Left renal cortex interstitium (tissue), 4 donors: ENCODE data around the gene DMWD. TPM values are rescaled to one million over a fixed set of nuclear protein-coding genes. Genes with fewer than 3 reads are reported as not detected.
"Not testable (repeated sequence)": the region's sequence is repeated elsewhere in the genome, so short reads cannot be mapped to it uniquely, and the experiment has no call there.

Source experiments
- DNase-seq, 4 donors: peaks; one replicate each; pipeline ENCODE4 v3.0.0-alpha.2; 2013; ENCODE audit warnings: low read depth in 4 of 4, low spot score in 2 of 4, missing footprints in 1 of 4
- polyA plus RNA-seq, 4 donors: library from polyadenylated mRNA; unstranded; fragments of 120-200 nt; gene quantifications; one replicate each; pipeline ENCODE4 v1.2.1, GENCODE V29; 2013; ENCODE audit not compliant: insufficient read length in 4 of 4

The DMWD gene
- polyA plus RNA-seq, 4 donors: 24.1 to 56.1 (median 39.9) TPM

- DNase-seq: peak in 2 of 4 donors; percentile 86 to 91
These were observed 24.5 kb upstream of the DMWD start for GRCh38 chr19:45817010-45817724.

- no peak for DNase-seq
These were observed 23.8 kb upstream of the DMWD start for GRCh38 chr19:45816236-45817009.

- DNase-seq: peak in 1 of 4 donors; percentile 61
These were observed 23.0 kb upstream of the DMWD start for GRCh38 chr19:45815481-45816216.

GRCh38 chr19:45814851-45815480, 22.3 kb upstream of the DMWD start, which contains the start of gene RSPH6A:
RSPH6A (minus strand) TSS chr19:45815308; CDS start chr19:45815176, 132 bp downstream.
- DNase-seq: no peak

- DNase-seq: no peak
These were observed 21.6 kb upstream of the DMWD start for GRCh38 chr19:45814166-45814780.

- DNase-seq: no peak
These were observed 19.7 kb upstream of the DMWD start for GRCh38 chr19:45812297-45812696.

- DNase-seq: no peak
These were observed 17.1 kb upstream of the DMWD start for GRCh38 chr19:45809643-45810159.

GRCh38 chr19:45805719-45806118, 13.1 kb upstream of the DMWD start:
- DNase-seq: no peak

- DNase-seq: no peak
These were observed 12.2 kb upstream of the DMWD start for GRCh38 chr19:45804959-45805230.

- DNase-seq: no peak
These were observed 11.7 kb upstream of the DMWD start for GRCh38 chr19:45804140-45804958.

- DNase-seq: no peak
These were observed 9.0 kb upstream of the DMWD start for GRCh38 chr19:45801603-45802175.

- no peak for DNase-seq
These were observed 7.5 kb upstream of the DMWD start for GRCh38 chr19:45800070-45800553.

GRCh38 chr19:45799541-45799940, 6.9 kb upstream of the DMWD start:
- not testable (repeated sequence) for DNase-seq

GRCh38 chr19:45798995-45799517, 6.4 kb upstream of the DMWD start:
- peak in 3 of 4 donors; percentile 65 to 70 (median 68) for DNase-seq

- no peak for DNase-seq
These were observed 2.0 kb upstream of the DMWD start for GRCh38 chr19:45794627-45795026.

- DNase-seq: no peak
These were observed 1.2 kb upstream of the DMWD start for GRCh38 chr19:45793876-45794275.

GRCh38 chr19:45793178-45793564, 526 bp upstream of the DMWD start:
- DNase-seq: no peak

- DNase-seq: no peak
These were observed 738 bp downstream of the DMWD start for GRCh38 chr19:45791744-45792469.
